ENCODE measurements around the gene RND2.

- TF ChIP-seq CTCF (IDR thresholded peaks at IDR 0.05) = no peak
- TF ChIP-seq EP300 (IDR thresholded peaks at IDR 0.05; ENCODE audit: low read depth) = no peak
- TF ChIP-seq POLR2A (IDR thresholded peaks at IDR 0.05) = no peak
These were observed 13.1 kb upstream of the RND2 start for GRCh38 chr17:43011728-43012472.

Measured in transverse colon (tissue), 3 donors.